Measurements from ENCODE around the gene ACACA.

GRCh38 chr17:37283414-37283961 lies 123.1 kb downstream of the ACACA start:
- TF ChIP-seq CTCF (conservative IDR thresholded peaks at IDR 0.05; ENCODE audit: low read length) (no peak), EZH2phosphoT487 (IDR thresholded peaks at IDR 0.05; ENCODE audit: borderline replicate concordance) (no peak)

All from Loucy (cell line).